Liver (tissue), 2 donors: ENCODE data around the gene KAT6B.

Experiments used
- JUND ChIP-seq, 2 donors: IDR thresholded peaks; 2 replicates each; pipeline ENCODE4 v1.6.1; 2016; ENCODE audit warnings: antibody characterized with exemption in 2 of 2
- SP1 ChIP-seq: IDR thresholded peaks from 2 replicates; pipeline ENCODE4 v1.6.1; 2018; ENCODE audit warnings: antibody characterized with exemption, mild to moderate bottlenecking
- TAF1 ChIP-seq: conservative IDR thresholded peaks from 2 replicates; pipeline ENCODE4 v1.6.1; 2016; ENCODE audit warnings: antibody characterized with exemption, mild to moderate bottlenecking
- donor health status: healthy.

DNA sequence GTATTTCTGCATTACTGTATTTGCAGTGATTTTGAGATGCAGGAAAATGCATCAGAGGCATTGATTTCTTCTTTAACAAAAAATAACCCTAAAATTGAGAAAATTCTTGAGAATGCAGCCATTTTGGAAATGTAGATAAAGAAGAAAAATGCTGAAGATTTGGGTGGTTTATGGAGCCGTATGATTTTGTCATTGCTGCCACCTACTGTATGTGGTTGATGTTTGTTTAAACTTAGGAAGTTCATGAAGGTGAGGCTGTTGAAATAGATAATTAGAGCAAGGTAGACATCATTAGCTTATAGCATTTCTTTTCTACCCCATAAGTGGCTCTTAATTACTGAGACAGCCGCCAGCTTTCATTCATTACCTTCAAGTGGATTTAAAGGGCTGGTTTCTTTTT, 193.0 kb downstream of the KAT6B start:
- TF ChIP-seq TAF1 (no peak), JUND (IDR thresholded peaks at IDR 0.05) (no peak), SP1 (no peak)
